ENCODE measurements around the gene USH1G.

- TF ChIP-seq EZH2 (IDR thresholded peaks at IDR 0.05; ENCODE audit: borderline replicate concordance, insufficient read depth, low read length, poor library complexity, severe bottlenecking) (no peak), CTCF (IDR thresholded peaks at IDR 0.05; ENCODE audit: poor library complexity, severe bottlenecking) (no peak)
These were observed 31.8 kb upstream of the USH1G start for GRCh38 chr17:74954665-74955421.

Data from neural cell (in vitro differentiated cells).